CD4-positive, alpha-beta memory T cell (primary cell): ENCODE data around the gene BLNK. TPM values are rescaled to one million over a fixed set of nuclear protein-coding genes. Genes with fewer than 3 reads are reported as not detected.

Experiments used
- CTCF ChIA-PET: fragments of 350-600 bp; sonication (Branson Sonifier 250); formaldehyde crosslinking; loops from one replicate; lab custom pipeline; 2021; ENCODE audit warnings: inconsistent platforms; ENCODE audit not compliant: partially characterized antibody; lab: Charles Lee
- POLR2A ChIA-PET: fragments of 350-600 bp; sonication (Branson Sonifier 250); formaldehyde crosslinking; loops from one replicate; lab custom pipeline; 2021; ENCODE audit not compliant: partially characterized antibody; lab: Charles Lee
- DNase-seq, 5 donors: peaks; one replicate each; pipeline versions ENCODE4 v3.0.0 to v3.0.0-alpha.2; 2020 to 2022; ENCODE audit warnings: mixed read lengths in 1 of 5
- H3K27ac ChIP-seq: one replicate; pipeline ENCODE4 v1.7.0; 2013; ENCODE audit warnings: low read depth, low read length
- H3K27me3 ChIP-seq: 2 replicates; pipeline ENCODE4 v1.7.0; 2013; ENCODE audit warnings: mild to moderate bottlenecking, low read length, moderate library complexity; ENCODE audit not compliant: insufficient read depth
- H3K36me3 ChIP-seq: 2 replicates; pipeline ENCODE4 v1.7.0; 2013; ENCODE audit warnings: mild to moderate bottlenecking, low read length, moderate library complexity; ENCODE audit not compliant: insufficient read depth
- H3K4me1 ChIP-seq: 2 replicates; pipeline ENCODE4 v1.7.0; 2013; ENCODE audit warnings: mild to moderate bottlenecking, low read length, moderate library complexity; ENCODE audit not compliant: insufficient read depth
- H3K4me3 ChIP-seq, 2 donors: one replicate each; pipeline ENCODE4 v1.7.0; 2013; ENCODE audit warnings: low read length in 2 of 2, mild to moderate bottlenecking in 1 of 2
- H3K9me3 ChIP-seq, 2 donors: one replicate each; pipeline ENCODE4 v1.7.0; 2013; ENCODE audit warnings: low read length in 2 of 2, control low read depth in 1 of 2; ENCODE audit not compliant: control insufficient read depth in 1 of 2
- H3K27ac Mint-ChIP-seq, 7 donors: one replicate each; pipeline ENCODE4 v1.8.0; 2020 to 2021; ENCODE audit warnings: mixed read lengths in 7 of 7, mild to moderate bottlenecking in 6 of 7, inconsistent platforms in 3 of 7, moderate library complexity in 3 of 7
- H3K27me3 Mint-ChIP-seq, 2 donors: one replicate each; pipeline ENCODE4 v1.8.0; 2020 to 2021; ENCODE audit warnings: mixed read lengths in 2 of 2
- H3K36me3 Mint-ChIP-seq, 2 donors: one replicate each; pipeline ENCODE4 v1.8.0; 2020 to 2021; ENCODE audit warnings: mixed read lengths in 2 of 2, inconsistent platforms in 1 of 2, mild to moderate bottlenecking in 1 of 2
- H3K4me1 Mint-ChIP-seq, 4 donors: one replicate each; pipeline ENCODE4 v1.8.0; 2020 to 2021; ENCODE audit warnings: mixed read lengths in 4 of 4, mild to moderate bottlenecking in 1 of 4
- H3K4me3 Mint-ChIP-seq, 8 donors: one replicate each; pipeline ENCODE4 v1.8.0; 2020 to 2021; ENCODE audit warnings: mixed read lengths in 8 of 8, mild to moderate bottlenecking in 7 of 8, moderate library complexity in 6 of 8, inconsistent platforms in 3 of 8
- H3K9me3 Mint-ChIP-seq, 8 donors: one replicate each; pipeline ENCODE4 v1.8.0; 2020 to 2021; ENCODE audit warnings: mixed read lengths in 8 of 8, mild to moderate bottlenecking in 5 of 8, inconsistent platforms in 3 of 8, moderate library complexity in 1 of 8
- intact Hi-C: fragments of 100-400 bp; cut with micrococcal nuclease; formaldehyde crosslinking; loops from one replicate; pipeline ENCODE4 v1.15.1; 2023
- polyA plus RNA-seq, 2 donors: library from polyadenylated mRNA; unstranded; fragments of 300-500 nt; fragmentation: Illumina TruSeq; gene quantifications; one replicate each; pipeline ENCODE4 v1.2.3, GENCODE V29; 2021
- total RNA-seq, 2 experiments: library from RNA; stranded (reverse); gene quantifications; one replicate each; pipeline ENCODE4 v1.2.3, GENCODE V29; 2021

Gene BLNK
- total and polyA plus RNA-seq, 4 experiments from 2014 or later, result 0.19 to 1.0 TPM; not detected in 2

DNA sequence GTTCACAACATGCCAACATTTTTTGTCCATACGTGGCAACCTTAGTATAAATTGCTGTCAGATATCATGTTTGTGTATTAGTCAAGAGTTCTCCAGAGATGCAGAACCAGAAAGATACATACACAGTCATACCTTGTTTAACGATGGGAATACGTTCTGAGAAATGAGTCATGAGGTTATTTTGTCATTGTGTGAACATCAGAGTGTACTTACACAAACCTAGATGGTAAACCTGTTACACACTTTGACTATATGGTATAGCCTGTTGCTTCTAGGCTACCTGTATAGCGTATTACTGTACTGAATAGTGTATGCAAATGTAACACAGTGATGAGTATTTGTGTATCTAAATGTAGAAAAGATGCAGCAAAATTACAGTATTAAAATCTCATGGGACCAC is 118.9 kb downstream of the BLNK start:
- H3K9me3 ChIP-seq, result no peaks in the 10 kb centered on the region
- intact Hi-C loops, result no loop called here
- CTCF ChIA-PET, result no interaction called here

More for the DNA sequence above, 118.9 kb downstream of the BLNK start:
- H3K27me3 Mint-ChIP-seq, result no peaks in the 10 kb centered on the region
- no peak overlapping the region for H3K27ac Mint-ChIP-seq
- H3K9me3 Mint-ChIP-seq, result peaks cover 0 to 13% (median 6%) of the 10 kb centered on the region in 8 donors
- Histone ChIP-seq H3K4me3 (no peak overlapping the region), H3K4me1 (no peaks in the 10 kb centered on the region), H3K27me3 (no peaks in the 10 kb centered on the region), H3K27ac (no peak overlapping the region), H3K36me3 (peaks cover 53% of the 10 kb centered on the region)
- peaks cover 78 to 85% of the 10 kb centered on the region in 2 donors for H3K36me3 Mint-ChIP-seq
- H3K4me3 Mint-ChIP-seq, result no peak overlapping the region
- peaks cover 0 to 1% (median 0%) of the 10 kb centered on the region in 4 donors for H3K4me1 Mint-ChIP-seq
- DNase-seq, result no peak
- POLR2A ChIA-PET, result no interaction called here

Other genes with a start within 250 kb of the BLNK start
- 1 to 10 TPM; 7.1 TPM for gene CCNJ, start 228.0 kb downstream of the BLNK start, total RNA-seq
- gene CCNJ, start 228.0 kb downstream of the BLNK start, polyA plus RNA-seq, result 1 to 10 TPM in 1 of 2 donors, under 1 TPM in 1; 0.43 to 1.4 TPM
- 10 to 100 TPM; 22.4 to 24.0 TPM for gene ZNF518A, start 141.3 kb downstream of the BLNK start, total RNA-seq
- 10 to 100 TPM; 11.1 to 12.4 TPM for gene ZNF518A, start 141.3 kb downstream of the BLNK start, polyA plus RNA-seq
- not detected for gene DNTT, start 32.9 kb upstream of the BLNK start, total RNA-seq
- gene DNTT, start 32.9 kb upstream of the BLNK start, polyA plus RNA-seq, result not detected
- gene OPALIN, start 87.4 kb upstream of the BLNK start, total RNA-seq, result not detected
- gene OPALIN, start 87.4 kb upstream of the BLNK start, polyA plus RNA-seq, result not detected
- gene TLL2, start 242.4 kb upstream of the BLNK start, total RNA-seq, result under 1 TPM in 1 of 2 experiments, not detected in 1; 0.17 TPM
- under 1 TPM in 1 of 2 donors, not detected in 1; 0.03 TPM for gene TLL2, start 242.4 kb upstream of the BLNK start, polyA plus RNA-seq